ENCODE measurements around the gene TMEM132A.
"Not testable (repeated sequence)": the region's sequence is repeated elsewhere in the genome, so short reads cannot be mapped to it uniquely, and the experiment has no call there.

Gene TMEM132A

GRCh38 chr11:60905047-60905446 lies 19.2 kb upstream of the TMEM132A start:
- no peak for DNase-seq (ENCODE audit: low spot score)
- no peak for TF ChIP-seq CTCF (IDR thresholded peaks at IDR 0.05)
- Histone ChIP-seq H3K27ac (peak overlapping the region in 1 of 2 donors; percentile 95), H3K4me3 (peak overlapping the region; percentile 99)

GRCh38 chr11:60905551-60906113 lies 18.6 kb upstream of the TMEM132A start:
- no peak for DNase-seq (ENCODE audit: low spot score)
- peak overlapping the region; percentile 99 for H3K4me3 ChIP-seq
- no peak for TF ChIP-seq CTCF (IDR thresholded peaks at IDR 0.05)
- H3K27ac ChIP-seq = peak overlapping the region; percentile 95 to 98

- peak within 1 kb of the TSS; percentile 95 to 98 for H3K27ac ChIP-seq
Measured at GRCh38 chr11:60906132-60906972, 17.9 kb upstream of the TMEM132A start, which contains the start of gene PRPF19. Gene PRPF19, minus strand, starts transcription at chr11:60906585. Its CDS starts 203 bp downstream, at chr11:60906382.

GRCh38 chr11:60908803-60909202 lies 15.5 kb upstream of the TMEM132A start:
- H3K4me3 ChIP-seq = no peak overlapping the region
- TF ChIP-seq CTCF (IDR thresholded peaks at IDR 0.05) = no peak
- H3K27ac ChIP-seq = no peak overlapping the region
- no peak for DNase-seq (ENCODE audit: low spot score)

More at GRCh38 chr11:60906132-60906972, 17.9 kb upstream of the TMEM132A start, which contains the start of gene PRPF19:
- no peak for TF ChIP-seq CTCF (IDR thresholded peaks at IDR 0.05)
- peak; percentile 97 for DNase-seq (ENCODE audit: low spot score)
- H3K4me3 ChIP-seq = peak within 1 kb of the TSS; percentile 99

GRCh38 chr11:60909680-60910280 lies 14.5 kb upstream of the TMEM132A start:
- not testable (repeated sequence) for H3K4me3 ChIP-seq; DNase-seq (ENCODE audit: low spot score); H3K27ac ChIP-seq

- no peak overlapping the region for H3K4me3 ChIP-seq
- H3K27ac ChIP-seq = no peak overlapping the region
- no peak for TF ChIP-seq CTCF (IDR thresholded peaks at IDR 0.05)
- DNase-seq (ENCODE audit: low spot score) = no peak
Measured at GRCh38 chr11:60910281-60910687, 14.0 kb upstream of the TMEM132A start.

- no peak for TF ChIP-seq CTCF (IDR thresholded peaks at IDR 0.05)
- peak overlapping the region in 1 of 2 donors; percentile 8 for H3K27ac ChIP-seq
- no peak for DNase-seq (ENCODE audit: low spot score)
- H3K4me3 ChIP-seq = no peak overlapping the region
Measured at GRCh38 chr11:60910711-60911380, 13.4 kb upstream of the TMEM132A start.
